ENCODE results near the gene CGB3.

GRCh38 chr19:49020931-49021895, 2.9 kb downstream of the CGB3 start:
- TF ChIP-seq REST (IDR thresholded peaks at IDR 0.05; ENCODE audit: low read depth), result no peak
- TF ChIP-seq CTCF (IDR thresholded peaks at IDR 0.05 in 2 of 3, conservative IDR thresholded peaks at IDR 0.05 in 1 of 3; ENCODE audit: borderline replicate concordance in 1 of 3, insufficient read depth in 1 of 3, low read depth in 2 of 3, low read length in 2 of 3), result no peak
- no peak for TF ChIP-seq POLR2A (IDR thresholded peaks at IDR 0.05; ENCODE audit: borderline replicate concordance, extremely low read depth, insufficient read depth, insufficient read length)
- TF ChIP-seq POLR2AphosphoS5 (IDR thresholded peaks at IDR 0.05; ENCODE audit: low read depth, low read length), result no peak
- no peak for TF ChIP-seq EGR1 (IDR thresholded peaks at IDR 0.05; ENCODE audit: low read depth)
- TF ChIP-seq FOSL1 (IDR thresholded peaks at IDR 0.05; ENCODE audit: low read depth), result peak; percentile 22; the same call in 1 of the 2 replicates
- TF ChIP-seq, protein P1, sequence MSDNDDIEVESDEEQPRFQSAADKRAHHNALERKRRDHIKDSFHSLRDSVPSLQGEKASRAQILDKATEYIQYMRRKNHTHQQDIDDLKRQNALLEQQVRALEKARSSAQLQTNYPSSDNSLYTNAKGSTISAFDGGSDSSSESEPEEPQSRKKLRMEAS (IDR thresholded peaks at IDR 0.05), result 0 out of 2 replicates have a peak, but pooled peaks have one; percentile 18
- no peak for TF ChIP-seq RAD21 (IDR thresholded peaks at IDR 0.05; ENCODE audit: low read depth)
- no peak for TF ChIP-seq EZH2 (IDR thresholded peaks at IDR 0.05)

Data from HCT116 (cell line).